Neural cell (in vitro differentiated cells): ENCODE measurements around the gene DNAI1. TPM values are rescaled to one million over a fixed set of nuclear protein-coding genes. Genes with fewer than 3 reads are reported as not detected.
"Not testable (repeated sequence)": the region's sequence is repeated elsewhere in the genome, so short reads cannot be mapped to it uniquely, and the experiment has no call there.

Source experiments
- H2AFZ ChIP-seq: fragments of 200-600, 300-800 bp; sonication (generic), shearing (Covaris generic); 2 replicates; pipeline ENCODE4 v1.6.0; 2014; ENCODE audit warnings: low read depth, mild to moderate bottlenecking, antibody characterized with exemption, low read length, moderate library complexity
- H3F3A ChIP-seq: fragments of 200-600 bp; shearing (Covaris generic); 2 replicates; pipeline ENCODE4 v1.6.1; 2016; ENCODE audit warnings: mild to moderate bottlenecking, moderate library complexity, mixed read lengths, antibody characterized with exemption, low read length; ENCODE audit not compliant: insufficient read depth, poor library complexity, severe bottlenecking
- H3K27ac ChIP-seq: fragments of 200-600, 300-800 bp; sonication (generic), shearing (Covaris generic); 2 replicates; pipeline ENCODE4 v1.5.1; 2014; ENCODE audit warnings: mild to moderate bottlenecking, low read length, moderate library complexity
- H3K27me3 ChIP-seq: fragments of 300-800, 200-600 bp; sonication (generic), shearing (Covaris generic); 2 replicates; pipeline ENCODE4 v1.6.0; 2014; ENCODE audit warnings: mild to moderate bottlenecking, low read depth, low read length, moderate library complexity; ENCODE audit not compliant: insufficient read depth
- H3K36me3 ChIP-seq: fragments of 300-800, 200-600 bp; sonication (generic), shearing (Covaris generic); 2 replicates; pipeline ENCODE4 v1.5.1; 2014; ENCODE audit warnings: mild to moderate bottlenecking, antibody characterized with exemption, low read length, moderate library complexity; ENCODE audit not compliant: insufficient read depth
- H3K4me2 ChIP-seq: fragments of 300-800, 200-600 bp; sonication (generic), shearing (Covaris generic); 2 replicates; pipeline ENCODE4 v1.6.0; 2014; ENCODE audit warnings: mild to moderate bottlenecking, low read length
- H3K4me3 ChIP-seq: fragments of 300-800, 200-600 bp; sonication (generic), shearing (Covaris generic); 2 replicates; pipeline ENCODE4 v1.5.1; 2014; ENCODE audit warnings: mild to moderate bottlenecking, low read length, moderate library complexity
- H3K79me2 ChIP-seq: fragments of 200-600 bp; shearing (Covaris generic); replicated peaks from 2 replicates; pipeline ENCODE4 v1.6.0; 2014; ENCODE audit warnings: mild to moderate bottlenecking, low read length, moderate library complexity; ENCODE audit not compliant: insufficient read depth
- H3K9ac ChIP-seq: fragments of 300-800, 200-600 bp; sonication (generic), shearing (Covaris generic); 2 replicates; pipeline ENCODE4 v1.6.1; 2016; ENCODE audit warnings: mild to moderate bottlenecking, low read length, mixed read lengths
- H3K9me2 ChIP-seq: fragments of 200-600 bp; shearing (Covaris generic); 2 replicates; pipeline ENCODE4 v1.6.1; 2016; ENCODE audit warnings: mild to moderate bottlenecking, low read length, mixed read lengths; ENCODE audit not compliant: insufficient read depth
- H3K9me3 ChIP-seq: fragments of 200-600, 300-800 bp; sonication (generic), shearing (Covaris generic); 2 replicates; pipeline ENCODE4 v1.6.1; 2016; ENCODE audit warnings: mild to moderate bottlenecking, mixed run types, low read length, moderate library complexity, mixed read lengths
- H4K20me1 ChIP-seq: fragments of 200-600 bp; shearing (Covaris generic); 2 replicates; pipeline ENCODE4 v1.6.1; 2016; ENCODE audit warnings: mild to moderate bottlenecking, mixed run types; ENCODE audit not compliant: insufficient read depth
- CTCF ChIP-seq: fragments of 450-650 bp; IDR thresholded peaks from 2 replicates; pipeline ENCODE4 v1.5.1; 2014; ENCODE audit warnings: antibody characterized with exemption, mild to moderate bottlenecking, moderate library complexity; ENCODE audit not compliant: poor library complexity, severe bottlenecking
- EP300 ChIP-seq: fragments of 450-650 bp; conservative IDR thresholded peaks from 2 replicates; pipeline ENCODE4 v1.6.1; 2014; ENCODE audit warnings: antibody characterized with exemption, mild to moderate bottlenecking, moderate library complexity; ENCODE audit not compliant: poor library complexity, severe bottlenecking
- EZH2 ChIP-seq: fragments of 200-600, 300-800 bp; shearing (Covaris generic), sonication (generic); IDR thresholded peaks from 2 replicates; pipeline ENCODE4 v1.6.1; 2014; ENCODE audit warnings: antibody characterized with exemption, low read length, borderline replicate concordance, mild to moderate bottlenecking; ENCODE audit not compliant: insufficient read depth, poor library complexity, severe bottlenecking
- MXI1 ChIP-seq: fragments of 450-650 bp; conservative IDR thresholded peaks from 2 replicates; pipeline ENCODE4 v1.6.1; 2014; ENCODE audit warnings: antibody characterized with exemption, mild to moderate bottlenecking; ENCODE audit not compliant: poor library complexity, severe bottlenecking
- POLR2AphosphoS5 ChIP-seq: IDR thresholded peaks from 2 replicates; pipeline ENCODE4 v1.6.1; 2012
- RAD21 ChIP-seq: fragments of 450-650 bp; conservative IDR thresholded peaks from 2 replicates; pipeline ENCODE4 v1.6.1; 2014; ENCODE audit warnings: antibody characterized with exemption, mild to moderate bottlenecking, moderate library complexity
- REST ChIP-seq: IDR thresholded peaks from 2 replicates; pipeline ENCODE4 v1.6.1; 2012; ENCODE audit warnings: borderline replicate concordance
- SMC3 ChIP-seq: fragments of 450-650 bp; conservative IDR thresholded peaks from 2 replicates; pipeline ENCODE4 v1.6.1; 2014; ENCODE audit warnings: antibody characterized with exemption, mild to moderate bottlenecking, moderate library complexity; ENCODE audit not compliant: poor library complexity
- TAF1 ChIP-seq: IDR thresholded peaks from 2 replicates; pipeline ENCODE4 v1.6.1; 2012; ENCODE audit warnings: low read depth
- polyA plus RNA-seq: library from polyadenylated mRNA; depleted of rRNA; stranded (reverse); fragments of >200 nt; gene quantifications from 2 replicates; pipeline ENCODE4 v1.2.3, GENCODE V29; 2014

DNAI1 gene
- polyA plus RNA-seq, 1 donor from 2014 or later = 0.99 TPM

- Histone ChIP-seq H3K27me3 (no peaks in the 10 kb centered on the region), H3K9ac (no peak overlapping the region), H3K4me3 (no peak overlapping the region), H3F3A (no peaks in the 10 kb centered on the region), H2AFZ (no peak overlapping the region), H3K9me3 (no peaks in the 10 kb centered on the region), H3K27ac (no peak overlapping the region), H3K9me2 (no peaks in the 10 kb centered on the region), H3K36me3 (no peaks in the 10 kb centered on the region), H4K20me1 (no peaks in the 10 kb centered on the region), H3K79me2 (peaks cover 3% of the 10 kb centered on the region), H3K4me2 (no peak overlapping the region)
- no peak for TF ChIP-seq TAF1
- no peak for TF ChIP-seq MXI1
- no peak for TF ChIP-seq RAD21
- TF ChIP-seq REST = no peak
- no peak for TF ChIP-seq CTCF
- TF ChIP-seq EZH2 = no peak
- TF ChIP-seq POLR2AphosphoS5 = no peak
- TF ChIP-seq SMC3 = no peak
- no peak for TF ChIP-seq EP300
These were observed 67.4 kb downstream of the DNAI1 start for GRCh38 chr9:34526026-34526425.

- not testable (repeated sequence) for H3K27me3 ChIP-seq, H3K9me3 ChIP-seq, H3K4me3 ChIP-seq, H3K27ac ChIP-seq, H3K36me3 ChIP-seq, H3K9me2 ChIP-seq, H3K79me2 ChIP-seq, H3F3A ChIP-seq, H2AFZ ChIP-seq, H3K4me2 ChIP-seq, H4K20me1 ChIP-seq, H3K9ac ChIP-seq
These were observed 73.4 kb downstream of the DNAI1 start for GRCh38 chr9:34532041-34532440.

- Histone ChIP-seq H3K9me3 (no peaks in the 10 kb centered on the region), H3K9ac (no peak overlapping the region), H3F3A (no peaks in the 10 kb centered on the region), H3K9me2 (no peaks in the 10 kb centered on the region), H3K36me3 (no peaks in the 10 kb centered on the region), H2AFZ (no peak overlapping the region), H3K4me2 (no peak overlapping the region), H3K79me2 (no peaks in the 10 kb centered on the region), H4K20me1 (no peaks in the 10 kb centered on the region), H3K27ac (no peak overlapping the region), H3K4me3 (no peak overlapping the region), H3K27me3 (no peaks in the 10 kb centered on the region)
- TF ChIP-seq MXI1 = no peak
- no peak for TF ChIP-seq REST
- no peak for TF ChIP-seq EZH2
- TF ChIP-seq POLR2AphosphoS5 = no peak
These were observed 78.1 kb downstream of the DNAI1 start for GRCh38 chr9:34536685-34537084.
